HepG2 (cell line): ENCODE data around the gene TMEM232. TPM values are rescaled to one million over a fixed set of nuclear protein-coding genes. Genes with fewer than 3 reads are reported as not detected.

Experiments used
- HIVEP1 ChIP-seq: sonication (generic); formaldehyde crosslinking; IDR thresholded peaks from 2 replicates; pipeline ENCODE4 v1.4.0; 2020; ENCODE audit warnings: mild to moderate bottlenecking, missing genetic modification reagents
- NPAS2 ChIP-seq: sonication (generic); formaldehyde crosslinking; IDR thresholded peaks from 2 replicates; pipeline ENCODE4 v1.8.0; 2022; ENCODE audit warnings: mild to moderate bottlenecking, missing genetic modification reagents, borderline replicate concordance
- PPARG ChIP-seq: conservative IDR thresholded peaks from 2 replicates; pipeline ENCODE4 v1.6.1; 2016; ENCODE audit warnings: missing biosample characterization, missing genetic modification reagents
- SKI ChIP-seq: fragments of 450-650 bp; IDR thresholded peaks from one replicate; pipeline ENCODE4 v1.6.1; 2018; ENCODE audit warnings: mild to moderate bottlenecking; ENCODE audit not compliant: partially characterized antibody
- SNAPC4 ChIP-seq: sonication (generic); formaldehyde crosslinking; IDR thresholded peaks from 2 replicates; pipeline ENCODE4 v1.4.0; 2020; ENCODE audit warnings: mild to moderate bottlenecking, missing genetic modification reagents
- TBX3 ChIP-seq: fragments of 450-650 bp; IDR thresholded peaks from 2 replicates; pipeline ENCODE4 v1.6.1; 2017; ENCODE audit warnings: antibody characterized with exemption, mild to moderate bottlenecking, inconsistent platforms, borderline replicate concordance
- ZBTB38 ChIP-seq: sonication (generic); formaldehyde crosslinking; IDR thresholded peaks from 2 replicates; pipeline ENCODE4 v1.5.1; 2020; ENCODE audit warnings: mild to moderate bottlenecking, missing genetic modification reagents
- ZNF362 ChIP-seq: sonication (generic); formaldehyde crosslinking; IDR thresholded peaks from 2 replicates; pipeline ENCODE4 v1.4.0; 2020; ENCODE audit warnings: missing genetic modification reagents, mild to moderate bottlenecking, borderline replicate concordance
- ZNF589 ChIP-seq: sonication (generic); formaldehyde crosslinking; conservative IDR thresholded peaks from 2 replicates; pipeline ENCODE4 v1.8.0; 2022; ENCODE audit warnings: mild to moderate bottlenecking, moderate library complexity, missing genetic modification reagents
- ZNF703 ChIP-seq: sonication (generic); formaldehyde crosslinking; IDR thresholded peaks from 2 replicates; pipeline ENCODE4 v1.5.1; 2020; ENCODE audit warnings: missing genetic modification reagents, mild to moderate bottlenecking, moderate library complexity, borderline replicate concordance
- ZNF800 ChIP-seq: sonication (generic); formaldehyde crosslinking; IDR thresholded peaks from 2 replicates; pipeline ENCODE4 v1.4.0; 2020; ENCODE audit warnings: missing genetic modification reagents
- polyA plus RNA-seq, 8 experiments: library from polyadenylated mRNA; depleted of rRNA in 3 of 8; stranded (reverse) in 7 of 8; unstranded in 1 of 8; fragments of >200 nt; fragmentation: Illumina TruSeq in 4 of 8; extraction: Trizol in 4 of 8; gene quantifications; 2 replicates each; pipeline versions ENCODE4 v1.2.1 to v1.2.3, GENCODE V29; 2011 to 2016; ENCODE audit warnings: low read depth in 4 of 8, missing spikeins in 1 of 8, mixed read lengths in 1 of 8; ENCODE audit not compliant: insufficient read depth in 1 of 8
- total RNA-seq, 5 experiments: library from RNA; depleted of rRNA; stranded (reverse); fragments of >200 nt; fragmentation: Illumina TruSeq; extraction: Trizol; gene quantifications; 2 replicates each; pipeline ENCODE4 v1.2.3, GENCODE V29; 2016; ENCODE audit warnings: low read depth in 1 of 5
- TF ChIP-seq, protein P1 (sequence below): sonication (generic); formaldehyde crosslinking; IDR thresholded peaks from 2 replicates; pipeline ENCODE4 v1.4.0; 2020; ENCODE audit warnings: mild to moderate bottlenecking, low read depth, missing genetic modification reagents
- TF ChIP-seq, protein P2 (sequence below): sonication (generic); formaldehyde crosslinking; IDR thresholded peaks from 2 replicates; pipeline ENCODE4 v1.4.0; 2020; ENCODE audit warnings: missing genetic modification reagents

Gene TMEM232
- total and polyA plus RNA-seq, 2 of the 13 experiments (the other 11 are each of a cell fraction or from before 2014, with no cell fraction given) = 0.29 to 0.71 TPM

GRCh38 chr5:110476164-110476563 lies 250.3 kb downstream of the TMEM232 start (continued):
- TF ChIP-seq, protein P1, sequence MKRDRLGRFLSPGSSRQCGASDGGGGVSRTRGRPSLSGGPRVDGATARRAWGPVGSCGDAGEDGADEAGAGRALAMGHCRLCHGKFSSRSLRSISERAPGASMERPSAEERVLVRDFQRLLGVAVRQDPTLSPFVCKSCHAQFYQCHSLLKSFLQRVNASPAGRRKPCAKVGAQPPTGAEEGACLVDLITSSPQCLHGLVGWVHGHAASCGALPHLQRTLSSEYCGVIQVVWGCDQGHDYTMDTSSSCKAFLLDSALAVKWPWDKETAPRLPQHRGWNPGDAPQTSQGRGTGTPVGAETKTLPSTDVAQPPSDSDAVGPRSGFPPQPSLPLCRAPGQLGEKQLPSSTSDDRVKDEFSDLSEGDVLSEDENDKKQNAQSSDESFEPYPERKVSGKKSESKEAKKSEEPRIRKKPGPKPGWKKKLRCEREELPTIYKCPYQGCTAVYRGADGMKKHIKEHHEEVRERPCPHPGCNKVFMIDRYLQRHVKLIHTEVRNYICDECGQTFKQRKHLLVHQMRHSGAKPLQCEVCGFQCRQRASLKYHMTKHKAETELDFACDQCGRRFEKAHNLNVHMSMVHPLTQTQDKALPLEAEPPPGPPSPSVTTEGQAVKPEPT (CRISPR knock-in tag) = no peak
- no peak for TF ChIP-seq SKI
- no peak for TF ChIP-seq NPAS2
- no peak for TF ChIP-seq HIVEP1 (CRISPR knock-in tag)
- TF ChIP-seq, protein P2, sequence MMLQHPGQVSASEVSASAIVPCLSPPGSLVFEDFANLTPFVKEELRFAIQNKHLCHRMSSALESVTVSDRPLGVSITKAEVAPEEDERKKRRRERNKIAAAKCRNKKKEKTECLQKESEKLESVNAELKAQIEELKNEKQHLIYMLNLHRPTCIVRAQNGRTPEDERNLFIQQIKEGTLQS (CRISPR knock-in tag) = no peak
- TF ChIP-seq TBX3 = no peak
- TF ChIP-seq SNAPC4 (CRISPR knock-in tag) = no peak
- TF ChIP-seq ZNF589 (CRISPR knock-in tag) = no peak
- TF ChIP-seq ZNF703 = no peak
- no peak for TF ChIP-seq PPARG (CRISPR knock-in tag)
- no peak for TF ChIP-seq ZNF800 (CRISPR knock-in tag)
- no peak for TF ChIP-seq ZBTB38 (CRISPR knock-in tag)
- TF ChIP-seq ZNF362 = no peak
